ENCODE data around the gene HDHD5.

HDHD5 gene

GRCh38 chr22:17104336-17104935, 54.6 kb downstream of the HDHD5 start:
- no peak overlapping the region for H3K27ac ChIP-seq
- DNase-seq (ENCODE audit: low spot score): no peak
- ChIA-PET CTCF (no interaction called here), POLR2A (ENCODE audit: low non-redundant PET) (no interaction called here)
- TF ChIP-seq, protein P1, sequence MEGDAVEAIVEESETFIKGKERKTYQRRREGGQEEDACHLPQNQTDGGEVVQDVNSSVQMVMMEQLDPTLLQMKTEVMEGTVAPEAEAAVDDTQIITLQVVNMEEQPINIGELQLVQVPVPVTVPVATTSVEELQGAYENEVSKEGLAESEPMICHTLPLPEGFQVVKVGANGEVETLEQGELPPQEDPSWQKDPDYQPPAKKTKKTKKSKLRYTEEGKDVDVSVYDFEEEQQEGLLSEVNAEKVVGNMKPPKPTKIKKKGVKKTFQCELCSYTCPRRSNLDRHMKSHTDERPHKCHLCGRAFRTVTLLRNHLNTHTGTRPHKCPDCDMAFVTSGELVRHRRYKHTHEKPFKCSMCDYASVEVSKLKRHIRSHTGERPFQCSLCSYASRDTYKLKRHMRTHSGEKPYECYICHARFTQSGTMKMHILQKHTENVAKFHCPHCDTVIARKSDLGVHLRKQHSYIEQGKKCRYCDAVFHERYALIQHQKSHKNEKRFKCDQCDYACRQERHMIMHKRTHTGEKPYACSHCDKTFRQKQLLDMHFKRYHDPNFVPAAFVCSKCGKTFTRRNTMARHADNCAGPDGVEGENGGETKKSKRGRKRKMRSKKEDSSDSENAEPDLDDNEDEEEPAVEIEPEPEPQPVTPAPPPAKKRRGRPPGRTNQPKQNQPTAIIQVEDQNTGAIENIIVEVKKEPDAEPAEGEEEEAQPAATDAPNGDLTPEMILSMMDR (conservative IDR thresholded peaks at IDR 0.05; ENCODE audit: low read depth): no peak

DNA sequence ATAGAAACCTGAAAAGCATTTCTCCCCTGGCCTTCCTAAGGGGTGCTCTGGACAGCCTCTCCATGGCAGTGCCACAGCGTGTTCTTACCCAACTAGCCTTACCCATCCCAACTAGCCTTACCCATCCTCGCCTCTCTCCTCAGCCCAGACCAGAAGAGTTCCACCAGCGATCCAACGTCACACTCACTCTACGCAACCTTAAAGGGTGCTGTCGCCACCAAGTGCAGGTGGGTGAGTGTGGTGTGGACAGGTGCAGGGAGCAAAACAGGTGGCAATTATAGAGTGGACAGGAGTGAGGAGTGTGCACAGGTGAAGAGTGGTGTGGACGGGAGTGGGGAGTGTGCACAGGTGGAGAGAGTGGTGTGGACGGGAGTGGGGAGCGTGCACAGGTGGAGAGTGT, 55.7 kb downstream of the HDHD5 start:
- CTCF ChIA-PET: no interaction called here
- DNase-seq (ENCODE audit: low spot score): no peak
- TF ChIP-seq, protein P1 (conservative IDR thresholded peaks at IDR 0.05; ENCODE audit: low read depth): no peak
- no peak overlapping the region for H3K27ac ChIP-seq
- POLR2A ChIA-PET (ENCODE audit: low non-redundant PET): no interaction called here

GRCh38 chr22:17102297-17102667, 56.8 kb downstream of the HDHD5 start:
- no peak for DNase-seq (ENCODE audit: low spot score)
- TF ChIP-seq, protein P1 (conservative IDR thresholded peaks at IDR 0.05; ENCODE audit: low read depth): no peak
- ChIA-PET CTCF (no interaction called here), POLR2A (ENCODE audit: low non-redundant PET) (no interaction called here)
- H3K27ac ChIP-seq: no peak overlapping the region

- no peak for DNase-seq (ENCODE audit: low spot score)
- POLR2A ChIA-PET (ENCODE audit: low non-redundant PET): no interaction called here
- TF ChIP-seq, protein P1 (conservative IDR thresholded peaks at IDR 0.05; ENCODE audit: low read depth): no peak
- CTCF ChIA-PET: no interaction called here
- no peak overlapping the region for H3K27ac ChIP-seq
These were observed 57.4 kb downstream of the HDHD5 start for GRCh38 chr22:17101475-17102296.

DNA sequence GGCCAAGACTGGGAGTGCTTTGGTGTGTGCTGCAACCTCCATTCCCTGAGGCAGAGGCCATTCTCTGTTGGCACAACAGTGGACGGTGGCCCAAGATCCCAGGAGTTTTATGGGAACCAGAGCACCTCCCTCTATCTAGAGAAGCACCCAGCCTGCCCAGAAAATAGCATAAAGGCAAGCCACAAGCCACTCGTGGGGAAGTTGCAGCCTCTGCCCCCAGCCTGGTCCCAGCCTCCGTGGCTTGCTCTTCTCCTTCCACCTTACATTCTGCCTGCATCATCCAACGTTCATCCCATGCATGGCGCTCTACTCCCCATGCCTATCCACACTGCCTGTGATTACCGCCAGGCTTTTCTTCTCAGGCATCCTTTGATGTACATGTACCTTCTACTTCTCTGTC, 58.5 kb downstream of the HDHD5 start:
- no peak for DNase-seq (ENCODE audit: low spot score)
- CTCF ChIA-PET: no interaction called here
- TF ChIP-seq, protein P1 (conservative IDR thresholded peaks at IDR 0.05; ENCODE audit: low read depth): no peak
- no peak overlapping the region for H3K27ac ChIP-seq
- POLR2A ChIA-PET (ENCODE audit: low non-redundant PET): no interaction called here

DNA sequence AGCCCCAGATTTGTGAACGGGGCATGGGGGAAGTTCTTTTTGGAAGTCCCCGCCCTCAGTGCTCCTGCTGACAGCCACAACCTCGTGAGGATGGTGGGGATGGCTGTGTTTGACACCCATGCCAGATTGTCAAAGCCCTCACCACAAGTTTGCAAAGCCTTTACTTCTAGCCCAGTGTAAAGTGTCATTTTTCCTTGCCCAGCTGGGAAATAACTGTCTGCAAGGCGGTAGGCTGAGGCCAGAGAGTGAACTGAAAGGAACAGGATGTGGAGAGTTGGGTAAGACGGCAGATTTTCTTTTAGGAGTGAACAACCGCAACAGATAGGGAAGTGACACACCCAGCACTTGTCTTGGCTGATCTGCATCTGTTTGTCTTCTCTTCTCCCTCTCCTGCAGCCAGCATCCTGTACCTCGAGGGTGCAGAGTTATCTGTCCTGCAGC, 60.7 kb downstream of the HDHD5 start:
- no peak for DNase-seq (ENCODE audit: low spot score)
- TF ChIP-seq, protein P1 (conservative IDR thresholded peaks at IDR 0.05; ENCODE audit: low read depth): no peak
- ChIA-PET POLR2A (ENCODE audit: low non-redundant PET) (no interaction called here), CTCF (interaction anchor here (0.5 kb wide), 1 partner anchor 8 kb away, joined by 3 read pairs; no protein-coding TSS in a partner anchor)
- H3K27ac ChIP-seq: no peak overlapping the region

Measured in RWPE1 (cell line).